ENCODE results near the gene FLNC.

Gene FLNC

DNA sequence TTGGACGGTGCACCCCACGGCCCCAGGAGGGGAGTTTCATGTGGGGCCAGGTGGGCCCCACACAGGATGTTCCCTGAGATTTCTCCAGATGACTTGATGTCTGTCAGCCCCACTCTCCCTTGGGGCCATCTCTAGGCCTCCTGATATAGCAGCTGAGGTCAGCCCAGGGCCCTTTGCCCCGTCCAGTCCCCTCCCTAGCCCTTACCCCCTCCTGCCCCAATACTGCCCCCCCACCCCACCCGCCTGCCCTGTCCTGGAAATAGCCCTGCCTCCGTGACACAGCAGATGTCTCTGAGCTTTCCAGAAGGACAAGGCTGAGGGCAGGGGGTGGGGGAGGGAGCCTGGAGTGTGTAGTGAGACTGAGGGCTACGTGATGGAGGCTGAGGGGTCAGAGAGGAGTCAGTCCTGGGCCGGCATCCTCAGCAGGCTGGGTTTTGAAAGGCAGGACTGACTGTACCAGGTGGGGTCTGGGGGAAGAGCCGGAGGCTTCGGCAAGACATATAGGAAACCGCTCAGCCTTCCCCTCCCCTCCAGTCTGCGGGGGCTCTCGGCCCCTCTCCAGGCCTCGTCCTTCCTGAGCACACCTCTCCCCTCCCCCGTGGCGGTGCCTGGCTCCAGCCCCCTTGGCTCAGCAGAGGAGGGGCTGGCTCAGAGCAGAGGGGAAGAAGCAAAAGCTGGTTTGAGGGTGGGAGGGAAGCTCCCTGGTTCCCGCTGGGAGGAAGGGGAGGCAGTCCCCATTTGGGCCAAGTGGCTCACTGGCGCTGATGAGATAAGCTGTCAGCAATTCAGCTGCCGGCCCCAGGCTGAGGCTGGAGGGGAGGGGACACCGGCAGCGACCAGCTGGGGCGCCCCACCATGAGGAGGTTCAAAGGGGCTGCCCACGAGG is 2.0 kb downstream of the FLNC start:
- DNase-seq (ENCODE audit: low read depth, low spot score) = peak; percentile 91

DNA sequence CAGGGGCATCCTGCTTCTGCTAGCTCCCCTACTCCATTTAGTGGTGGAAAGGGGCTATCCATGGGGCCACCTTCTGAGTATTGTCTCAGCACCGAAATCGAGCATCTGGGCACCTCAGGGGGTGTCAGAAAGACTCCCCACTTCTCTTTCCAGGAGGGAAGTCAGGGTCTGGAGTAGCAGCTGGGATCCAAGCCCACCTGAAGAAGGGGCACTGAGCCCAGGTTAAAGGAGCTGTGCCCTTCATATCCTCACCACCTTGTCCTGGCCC is 2.6 kb downstream of the FLNC start:
- DNase-seq (ENCODE audit: low read depth, low spot score) = no peak

DNA sequence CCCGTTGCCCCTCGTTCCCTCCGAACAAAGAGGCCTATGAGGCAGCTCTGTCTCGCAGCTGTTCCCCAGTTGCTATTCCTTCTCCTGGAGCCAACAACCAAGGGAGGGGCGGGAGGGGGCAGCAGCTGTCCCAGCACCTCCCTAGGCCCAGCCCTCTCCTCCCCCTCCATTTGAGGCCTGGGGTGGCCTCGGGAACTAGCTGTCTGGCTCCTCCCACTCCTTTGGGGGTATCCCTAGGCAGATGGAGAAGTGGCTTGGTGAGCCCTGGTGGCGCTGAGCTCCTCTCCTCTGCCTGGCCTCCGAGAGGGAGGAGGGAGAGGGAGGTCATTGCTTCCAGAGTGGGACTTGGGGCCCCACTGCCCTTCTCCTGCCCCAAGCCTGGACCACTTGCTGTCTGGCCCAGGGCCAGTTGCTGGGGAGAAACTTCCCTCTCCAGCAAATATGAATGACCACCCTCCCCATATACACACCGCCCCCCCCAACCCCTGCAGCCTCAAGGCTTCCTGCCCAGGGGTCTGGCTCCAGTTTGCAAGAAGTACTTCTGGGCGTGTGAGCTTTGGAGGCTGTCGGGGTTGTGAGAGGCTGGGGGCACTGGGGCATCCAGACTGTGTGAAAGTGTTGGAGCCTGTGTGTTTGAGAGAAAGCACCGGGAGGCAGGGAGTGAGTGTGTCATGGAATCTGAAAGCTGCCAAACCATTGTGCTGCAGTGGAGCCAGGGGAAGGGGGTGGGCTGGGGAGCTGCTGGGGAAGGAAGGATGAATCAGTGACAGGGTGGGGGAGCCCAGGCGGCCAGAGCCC is 3.1 kb downstream of the FLNC start:
- DNase-seq (ENCODE audit: low read depth, low spot score) = peak; percentile 47

DNA sequence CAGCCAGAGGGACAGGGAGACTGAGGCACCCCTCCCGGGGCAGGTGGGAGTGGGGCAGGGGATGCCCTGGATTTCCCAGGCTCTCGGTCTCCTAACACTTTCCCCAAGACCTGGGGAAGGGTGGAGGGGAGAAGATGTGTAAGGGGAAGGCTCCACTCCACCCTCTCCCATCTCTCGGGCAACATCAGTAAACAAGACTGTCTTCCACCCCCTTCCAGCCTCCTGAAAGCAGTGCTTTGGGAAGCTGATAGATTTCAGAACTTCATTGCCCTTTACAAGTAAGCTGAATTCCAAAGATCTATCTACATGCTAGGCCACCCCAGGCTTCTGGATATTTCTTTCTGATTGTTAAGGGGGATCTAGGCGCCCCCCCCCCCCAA is 3.7 kb downstream of the FLNC start:
- no peak for DNase-seq (ENCODE audit: low read depth, low spot score)

DNA sequence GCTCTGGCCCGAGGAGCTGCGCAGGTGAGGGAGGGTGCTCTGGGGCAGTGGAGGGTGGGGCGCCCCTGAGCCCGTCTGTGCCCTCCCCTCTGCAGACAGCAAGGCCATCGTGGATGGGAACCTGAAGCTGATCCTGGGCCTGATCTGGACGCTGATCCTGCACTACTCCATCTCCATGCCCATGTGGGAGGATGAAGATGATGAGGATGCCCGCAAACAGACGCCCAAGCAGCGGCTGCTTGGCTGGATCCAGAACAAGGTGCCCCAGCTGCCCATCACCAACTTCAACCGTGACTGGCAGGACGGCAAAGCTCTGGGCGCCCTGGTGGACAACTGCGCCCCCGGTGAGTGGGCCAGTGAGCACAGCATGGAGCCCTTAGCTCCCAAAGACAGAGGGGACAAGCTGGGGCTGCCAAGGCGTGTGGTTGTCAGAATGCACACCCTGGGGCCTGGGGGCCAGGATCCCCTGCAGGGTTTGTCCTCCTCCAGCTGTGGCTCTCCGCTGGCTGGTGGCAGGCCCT is 5.1 kb downstream of the FLNC start:
- no peak for DNase-seq (ENCODE audit: low read depth, low spot score)

DNA sequence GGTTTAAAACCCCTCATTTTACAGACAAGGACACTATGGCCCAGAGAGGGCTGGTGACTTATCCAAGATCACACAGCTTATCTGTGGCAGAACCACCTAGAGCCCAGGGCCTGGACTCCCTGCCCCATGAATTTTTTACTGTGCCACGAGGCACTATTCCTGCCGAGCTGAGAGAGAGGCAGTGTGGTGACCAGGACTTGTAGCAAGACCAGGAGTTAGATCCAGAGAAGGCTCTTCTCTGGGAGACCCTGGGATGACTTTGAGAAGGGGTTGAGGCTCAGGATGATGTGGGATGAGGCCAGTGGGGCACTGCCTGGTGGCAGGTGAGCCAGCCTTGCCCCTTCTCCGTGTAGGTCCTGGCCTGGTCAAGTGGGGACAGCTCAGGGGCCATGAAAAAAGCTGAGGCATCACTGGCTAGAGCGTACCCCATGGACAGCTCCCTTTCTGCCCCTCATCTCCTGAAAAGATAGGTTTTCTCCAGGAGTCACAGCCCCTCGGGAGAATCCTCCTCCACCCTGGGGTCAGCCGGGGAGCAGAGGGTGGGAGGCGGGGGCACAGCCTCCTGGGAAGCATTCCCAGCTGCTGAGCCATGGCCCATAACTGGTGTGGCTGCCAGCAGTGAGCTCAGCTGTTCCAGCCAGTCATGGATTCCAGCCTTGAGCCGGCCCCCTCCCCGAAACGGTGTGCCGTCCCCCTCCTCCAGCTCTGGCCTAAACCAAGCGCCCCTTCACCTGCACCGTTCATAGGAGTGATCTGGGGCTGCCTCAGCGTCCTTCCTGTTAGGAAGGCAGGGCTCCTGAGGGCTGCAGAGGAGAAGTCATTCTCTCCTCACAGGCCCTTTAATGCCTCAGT is 5.8 kb downstream of the FLNC start:
- DNase-seq (ENCODE audit: low read depth, low spot score) = no peak

DNA sequence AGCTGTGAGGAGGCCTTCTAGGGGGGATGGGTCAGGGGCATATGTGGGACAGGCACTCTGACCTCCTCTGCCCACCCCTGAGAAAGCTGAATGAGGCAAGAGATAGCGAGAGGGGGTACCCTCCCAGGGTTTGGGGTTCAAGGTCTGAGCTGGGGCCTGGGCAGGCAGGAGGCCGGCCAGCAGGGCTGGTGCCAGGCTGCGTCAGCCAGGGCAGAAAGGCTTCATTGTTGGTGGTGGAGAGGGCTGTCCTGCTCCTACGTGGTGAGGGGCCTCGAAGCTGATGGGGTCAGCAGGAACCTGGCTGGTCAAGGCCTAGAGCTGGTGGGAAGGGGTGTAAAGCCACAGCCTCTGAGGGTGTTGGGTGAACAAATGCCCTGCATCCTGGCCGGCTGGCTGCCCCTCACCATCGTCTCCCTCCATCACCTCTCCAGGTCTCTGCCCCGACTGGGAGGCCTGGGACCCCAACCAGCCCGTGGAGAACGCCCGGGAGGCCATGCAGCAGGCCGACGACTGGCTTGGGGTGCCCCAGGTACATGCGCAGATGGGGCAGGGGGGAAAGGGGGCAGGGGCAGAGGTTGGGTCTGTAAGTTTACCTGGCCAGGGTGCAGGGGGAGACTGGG is 6.6 kb downstream of the FLNC start:
- no peak for DNase-seq (ENCODE audit: low read depth, low spot score)

DNA sequence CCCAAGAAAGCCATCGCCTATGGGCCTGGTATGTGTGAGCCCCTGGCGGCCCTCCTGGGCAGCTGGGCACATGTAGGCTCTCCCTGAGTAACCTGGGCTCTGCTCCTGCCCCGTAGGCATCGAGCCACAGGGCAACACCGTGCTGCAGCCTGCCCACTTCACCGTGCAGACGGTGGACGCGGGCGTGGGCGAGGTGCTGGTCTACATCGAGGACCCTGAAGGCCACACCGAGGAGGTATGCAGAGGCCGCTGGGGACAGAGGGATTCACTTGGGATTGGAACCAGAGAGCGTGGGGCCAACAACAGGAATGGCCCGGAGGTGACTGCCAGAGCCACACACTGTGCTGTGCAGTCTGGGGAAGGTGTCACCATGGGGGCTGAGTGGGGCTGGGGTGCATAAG is 7.3 kb downstream of the FLNC start:
- DNase-seq (ENCODE audit: low read depth, low spot score) = no peak

DNA sequence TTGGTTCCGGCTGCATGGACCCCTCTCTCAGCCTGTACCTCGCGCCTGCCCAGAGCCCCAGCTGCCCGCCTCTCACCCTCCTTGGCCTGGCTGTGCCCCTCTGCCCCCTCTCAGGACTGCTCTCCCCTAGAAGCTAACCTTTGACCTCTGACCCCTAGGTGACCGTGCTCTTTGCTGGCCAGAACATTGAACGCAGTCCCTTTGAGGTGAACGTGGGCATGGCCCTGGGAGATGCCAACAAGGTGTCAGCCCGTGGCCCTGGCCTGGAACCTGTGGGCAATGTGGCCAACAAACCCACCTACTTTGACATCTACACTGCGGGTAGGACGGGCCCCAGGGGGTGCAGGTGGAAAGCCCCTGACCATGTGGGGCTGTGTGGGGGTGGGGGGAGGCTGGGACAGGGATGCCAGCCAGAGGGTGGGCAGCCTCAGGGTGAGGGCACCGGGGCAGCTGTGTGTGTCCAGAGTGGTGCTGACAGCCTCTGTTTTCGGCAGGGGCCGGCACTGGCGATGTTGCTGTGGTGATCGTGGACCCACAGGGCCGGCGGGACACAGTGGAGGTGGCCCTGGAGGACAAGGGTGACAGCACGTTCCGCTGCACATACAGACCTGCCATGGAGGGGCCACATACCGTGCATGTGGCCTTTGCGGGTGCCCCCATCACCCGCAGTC is 8.0 kb downstream of the FLNC start:
- no peak for DNase-seq (ENCODE audit: low read depth, low spot score)

DNA sequence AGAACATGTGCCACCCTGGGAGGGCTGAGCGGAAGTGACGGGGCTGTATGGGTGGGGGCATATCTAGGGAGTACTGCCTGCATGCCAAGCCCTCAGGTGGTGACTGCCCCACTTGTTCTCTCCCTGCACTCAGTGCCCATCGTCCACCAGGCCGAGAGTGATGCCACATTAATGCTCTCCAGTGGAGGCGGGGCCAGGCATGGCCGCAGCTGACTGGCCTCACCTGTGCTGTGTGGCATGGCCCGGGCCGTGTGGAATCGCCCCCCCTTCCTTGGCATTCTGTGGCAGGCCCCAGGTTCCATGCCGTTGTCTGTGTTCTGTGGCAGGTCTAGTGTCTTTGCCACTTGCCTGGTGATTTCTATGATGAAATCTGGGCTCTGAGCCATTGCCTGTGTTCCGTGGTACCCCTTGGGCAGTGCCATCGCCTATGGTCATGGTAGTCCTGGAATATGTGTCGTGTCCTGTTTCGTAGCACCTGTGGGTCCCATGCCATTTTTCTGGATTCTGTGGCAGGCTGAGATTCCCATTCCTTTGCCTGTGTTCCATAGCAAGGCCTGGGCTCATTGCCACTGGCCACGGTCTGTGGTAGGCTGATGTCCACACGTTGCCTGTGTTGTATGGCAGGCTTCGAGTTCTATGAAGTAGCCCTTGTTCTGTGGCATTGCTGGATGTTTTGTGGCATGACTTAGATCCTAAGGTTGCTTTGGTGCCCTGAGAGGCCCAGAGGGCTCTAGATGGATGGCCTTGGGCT is 8.9 kb downstream of the FLNC start:
- no peak for DNase-seq (ENCODE audit: low read depth, low spot score)

DNA sequence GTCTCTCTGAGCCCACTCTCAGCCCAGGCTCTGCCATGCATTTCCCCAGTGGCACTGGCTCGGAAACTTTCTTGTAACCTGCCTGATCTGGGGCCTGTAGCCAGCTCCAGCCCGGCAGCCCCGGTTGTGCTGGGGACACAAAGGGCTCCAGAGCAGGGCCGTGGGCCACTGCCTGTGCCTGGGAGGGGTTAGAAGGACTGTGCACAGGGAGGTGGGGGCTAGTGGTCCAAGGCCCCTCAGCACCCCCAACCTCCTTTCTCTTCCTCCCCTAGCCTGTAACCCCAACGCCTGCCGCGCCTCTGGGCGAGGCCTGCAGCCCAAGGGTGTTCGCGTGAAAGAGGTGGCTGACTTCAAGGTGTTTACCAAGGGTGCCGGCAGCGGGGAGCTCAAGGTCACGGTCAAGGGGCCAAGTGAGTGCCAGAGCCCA is 9.6 kb downstream of the FLNC start:
- DNase-seq (ENCODE audit: low read depth, low spot score) = no peak

DNA sequence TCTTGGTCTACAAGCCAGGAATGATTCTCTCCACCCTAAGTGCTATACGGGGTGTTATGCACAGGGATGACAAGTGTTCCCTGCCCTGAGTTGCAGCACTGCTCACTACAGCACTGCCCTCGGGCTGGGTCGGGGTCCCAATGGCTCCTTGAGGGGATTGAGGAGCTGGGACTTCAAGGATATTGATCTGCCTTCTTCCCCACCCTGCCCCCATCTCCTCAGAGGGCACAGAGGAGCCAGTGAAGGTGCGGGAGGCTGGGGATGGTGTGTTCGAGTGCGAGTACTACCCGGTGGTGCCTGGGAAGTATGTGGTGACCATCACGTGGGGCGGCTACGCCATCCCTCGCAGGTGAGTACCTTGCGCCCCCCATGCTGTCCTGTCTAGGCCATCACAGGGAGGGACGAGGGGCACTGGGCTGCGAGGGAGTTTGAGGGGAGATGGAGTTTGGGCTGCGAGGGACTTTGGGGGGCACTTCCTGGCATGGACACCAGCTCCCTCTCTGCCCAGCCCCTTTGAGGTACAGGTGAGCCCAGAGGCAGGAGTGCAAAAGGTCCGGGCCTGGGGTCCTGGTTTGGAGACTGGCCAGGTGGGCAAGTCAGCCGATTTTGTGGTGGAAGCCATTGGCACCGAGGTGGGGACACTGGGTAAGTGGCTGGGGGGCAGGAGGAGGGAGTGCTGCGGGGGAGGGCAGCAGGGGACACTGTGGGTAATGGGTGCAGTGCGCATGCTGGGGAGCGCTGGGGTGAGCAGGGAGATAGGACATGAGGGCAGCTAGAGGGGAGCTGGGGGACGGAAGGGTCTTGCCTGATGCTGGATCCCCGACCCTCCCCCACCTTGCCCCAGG is 10.3 kb downstream of the FLNC start:
- DNase-seq (ENCODE audit: low read depth, low spot score) = no peak

DNA sequence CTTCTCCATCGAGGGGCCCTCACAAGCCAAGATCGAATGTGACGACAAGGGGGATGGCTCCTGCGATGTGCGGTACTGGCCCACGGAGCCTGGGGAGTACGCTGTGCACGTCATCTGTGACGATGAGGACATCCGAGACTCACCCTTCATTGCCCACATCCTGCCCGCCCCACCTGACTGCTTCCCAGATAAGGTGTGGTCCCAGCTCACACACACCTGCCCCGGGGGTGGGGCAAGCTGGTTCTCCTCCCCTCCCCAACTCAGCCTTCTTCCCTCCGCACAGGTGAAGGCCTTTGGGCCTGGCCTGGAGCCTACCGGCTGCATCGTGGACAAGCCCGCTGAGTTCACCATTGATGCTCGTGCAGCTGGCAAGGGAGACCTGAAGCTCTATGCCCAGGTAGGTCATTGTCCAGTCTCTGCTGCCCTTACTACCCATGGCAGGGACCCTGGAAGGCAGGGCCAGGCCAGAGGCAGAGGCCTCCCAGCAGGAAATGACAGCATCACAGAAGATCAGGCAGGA is 11.0 kb downstream of the FLNC start:
- no peak for DNase-seq (ENCODE audit: low read depth, low spot score)

DNA sequence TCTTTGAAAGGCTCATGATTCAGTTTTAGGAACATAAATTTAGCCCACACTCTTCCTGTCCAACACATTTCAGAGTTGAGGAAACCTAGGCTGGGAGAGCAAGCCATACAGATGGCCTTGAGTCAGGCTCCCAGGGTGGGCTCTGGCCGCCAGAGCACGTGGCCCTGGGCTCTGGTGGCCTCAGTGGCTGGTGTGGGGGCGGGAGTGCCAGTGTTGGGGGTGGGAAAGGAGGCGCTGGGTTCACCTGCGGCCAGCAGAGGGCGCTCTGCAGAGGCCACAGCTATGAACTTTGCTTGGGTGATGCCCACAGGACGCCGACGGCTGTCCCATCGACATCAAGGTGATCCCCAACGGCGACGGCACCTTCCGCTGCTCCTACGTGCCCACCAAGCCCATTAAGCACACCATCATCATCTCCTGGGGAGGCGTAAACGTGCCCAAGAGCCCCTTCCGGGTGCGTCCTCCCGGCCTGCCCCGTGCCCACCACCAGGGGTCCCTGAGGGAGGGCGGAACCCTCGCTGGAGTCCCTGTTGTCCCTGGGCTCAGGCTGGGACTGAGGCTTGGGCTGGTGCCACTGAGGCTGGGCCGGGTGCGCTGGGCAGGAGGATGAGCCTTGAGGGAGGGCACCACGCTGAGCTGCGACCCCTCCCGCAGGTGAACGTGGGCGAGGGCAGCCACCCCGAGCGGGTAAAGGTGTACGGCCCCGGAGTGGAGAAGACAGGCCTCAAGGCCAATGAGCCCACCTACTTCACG is 11.9 kb downstream of the FLNC start:
- peak; percentile 82 for DNase-seq (ENCODE audit: low read depth, low spot score)

DNA sequence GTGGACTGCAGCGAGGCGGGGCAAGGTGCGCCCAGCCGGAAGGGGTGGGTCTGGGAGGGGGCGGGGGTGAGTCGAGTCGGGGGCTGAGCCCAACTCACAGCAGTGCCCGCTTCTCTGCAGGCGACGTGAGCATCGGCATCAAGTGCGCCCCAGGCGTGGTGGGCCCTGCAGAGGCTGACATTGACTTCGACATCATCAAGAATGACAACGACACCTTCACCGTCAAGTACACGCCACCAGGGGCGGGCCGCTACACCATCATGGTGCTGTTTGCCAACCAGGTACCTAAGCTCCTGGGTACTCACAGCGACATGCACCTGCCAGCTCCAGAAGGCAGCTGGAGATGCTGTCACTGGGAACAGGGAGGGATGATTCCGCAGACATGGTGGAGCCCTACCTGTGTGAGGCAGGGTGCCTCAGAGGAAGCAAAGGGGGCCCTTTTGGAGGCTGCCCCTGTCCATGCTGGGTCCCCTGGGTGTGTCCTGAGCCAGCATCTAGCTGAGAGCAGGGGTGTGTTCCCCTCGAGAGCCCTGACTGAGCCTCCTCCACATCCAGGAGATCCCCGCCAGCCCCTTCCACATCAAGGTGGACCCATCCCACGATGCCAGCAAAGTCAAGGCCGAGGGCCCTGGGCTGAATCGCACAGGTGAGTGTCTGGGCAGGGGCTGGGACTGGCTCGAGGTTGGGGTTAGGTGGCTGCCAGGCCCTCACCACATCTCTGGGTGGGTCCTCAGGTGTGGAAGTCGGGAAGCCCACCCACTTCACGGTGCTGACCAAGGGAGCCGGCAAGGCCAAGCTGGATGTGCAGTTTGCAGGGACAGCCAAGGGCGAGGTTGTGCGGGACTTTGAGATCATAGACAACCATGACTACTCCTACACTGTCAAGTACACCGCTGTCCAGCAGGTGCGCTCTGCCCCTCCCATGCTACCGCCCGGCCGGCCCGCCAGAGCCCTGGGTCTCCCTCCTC is 12.8 kb downstream of the FLNC start:
- no peak for DNase-seq (ENCODE audit: low read depth, low spot score)

DNA sequence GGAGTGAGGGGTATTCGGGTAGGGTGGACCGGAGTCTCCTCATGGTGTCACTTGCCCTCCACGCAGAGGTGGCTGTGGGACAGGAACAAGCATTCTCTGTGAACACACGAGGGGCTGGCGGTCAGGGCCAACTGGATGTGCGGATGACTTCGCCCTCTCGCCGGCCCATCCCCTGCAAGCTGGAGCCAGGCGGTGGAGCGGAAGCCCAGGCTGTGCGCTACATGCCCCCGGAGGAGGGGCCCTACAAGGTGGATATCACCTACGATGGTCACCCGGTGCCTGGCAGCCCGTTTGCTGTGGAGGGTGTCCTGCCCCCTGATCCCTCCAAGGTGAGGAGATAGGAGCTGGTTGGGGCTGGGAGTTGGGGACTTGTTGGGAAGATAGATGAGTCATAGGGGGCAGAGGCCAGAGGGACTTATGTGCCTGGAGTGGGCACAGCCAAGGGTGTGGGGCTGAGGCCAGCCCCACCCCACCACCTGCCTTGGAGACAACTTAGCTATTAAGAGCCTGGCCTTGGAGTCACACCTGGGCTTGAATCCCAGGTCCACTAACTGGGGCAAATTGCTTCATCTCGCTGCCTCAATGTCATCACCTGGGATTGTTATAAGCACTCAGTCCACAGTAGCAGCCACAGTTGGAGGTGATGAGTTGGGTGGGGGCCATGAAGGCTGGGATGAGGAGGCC is 13.9 kb downstream of the FLNC start:
- no peak for DNase-seq (ENCODE audit: low read depth, low spot score)

Measured in ELF-1 (cell line).